Diencephalon (tissue), 1 donor: ENCODE measurements around the gene ZSWIM2. TPM values are rescaled to one million over a fixed set of nuclear protein-coding genes. Genes with fewer than 3 reads are reported as not detected.

ENCODE experiments used
- total RNA-seq: library from RNA; depleted of rRNA; stranded (reverse); fragments of >200 nt; gene quantifications from one replicate; pipeline ENCODE4 v1.2.3, GENCODE V29; 2014

Gene ZSWIM2
- total RNA-seq: 0.23 TPM

DNA sequence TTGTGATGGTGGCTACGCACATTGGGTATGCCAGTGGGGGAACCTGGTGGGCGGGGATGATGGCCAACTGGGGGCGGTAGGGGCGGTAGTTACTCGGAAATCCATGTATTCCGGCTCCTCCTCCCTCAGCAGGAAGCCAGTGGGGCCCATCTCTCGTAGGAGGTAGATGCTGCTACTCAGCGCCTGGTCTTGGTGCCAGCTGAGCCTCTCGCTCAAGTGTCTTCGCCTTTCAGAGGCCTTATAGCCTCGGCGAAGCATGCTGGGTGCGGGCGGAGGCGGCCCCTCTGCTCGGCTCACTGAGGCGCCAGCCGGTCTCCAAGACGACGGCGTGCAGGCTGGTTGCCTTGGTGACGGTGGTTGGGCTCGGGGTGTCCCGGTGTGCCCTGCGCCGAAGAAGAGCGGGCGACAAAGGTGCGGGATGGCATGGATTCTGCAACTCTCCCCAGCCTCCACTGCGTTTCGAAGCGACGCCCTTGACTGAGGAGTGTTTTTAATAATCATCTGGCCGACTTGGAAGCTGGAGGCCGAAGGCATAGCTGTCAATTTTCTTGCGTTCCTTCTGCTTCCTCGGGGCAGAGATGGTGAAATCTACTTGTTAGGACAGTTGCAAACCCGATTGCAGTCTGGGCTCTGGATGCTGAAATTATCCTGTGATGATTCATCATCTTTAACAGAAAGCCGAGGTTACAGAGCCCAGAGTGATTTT, at the start of gene ZSWIM2:
ZSWIM2 (minus strand) TSS at position 298 of the 706 bp plus-strand sequence; CDS start at position 258, 40 bp downstream.

Other genes starting within 250 kb of the ZSWIM2 start
- gene FAM171B, start 155.1 kb downstream of the ZSWIM2 start, total RNA-seq: 152 TPM